NCI-H748 (cell line): Measurements from ENCODE around the gene ECHS1.

ENCODE experiments used
- DNase-seq: peaks from one replicate; lab custom pipeline; 2025; ENCODE audit not compliant: unreplicated experiment; lab: John Stamatoyannopoulos, UW

Gene ECHS1

DNA sequence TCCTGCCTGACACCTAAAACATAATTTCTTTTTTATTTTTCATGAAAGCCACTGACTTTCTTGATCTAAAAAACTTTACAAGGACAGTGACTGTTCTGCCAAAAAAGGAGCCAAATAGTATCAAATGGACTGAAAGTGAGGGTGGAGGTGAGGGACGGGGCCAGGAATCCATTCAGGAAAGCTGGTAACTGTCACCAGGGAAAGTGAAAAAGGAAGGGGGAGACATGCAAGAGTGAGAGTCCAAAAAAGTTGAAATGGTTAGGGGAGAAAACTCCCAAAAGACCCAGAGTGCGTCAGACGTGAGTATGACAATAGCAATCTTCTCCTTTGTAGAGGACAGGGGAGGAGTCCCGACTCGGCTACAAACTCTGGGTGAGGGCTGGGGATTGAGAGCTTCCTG is 28.9 kb downstream of the ECHS1 start:
- DNase-seq: no peak

DNA sequence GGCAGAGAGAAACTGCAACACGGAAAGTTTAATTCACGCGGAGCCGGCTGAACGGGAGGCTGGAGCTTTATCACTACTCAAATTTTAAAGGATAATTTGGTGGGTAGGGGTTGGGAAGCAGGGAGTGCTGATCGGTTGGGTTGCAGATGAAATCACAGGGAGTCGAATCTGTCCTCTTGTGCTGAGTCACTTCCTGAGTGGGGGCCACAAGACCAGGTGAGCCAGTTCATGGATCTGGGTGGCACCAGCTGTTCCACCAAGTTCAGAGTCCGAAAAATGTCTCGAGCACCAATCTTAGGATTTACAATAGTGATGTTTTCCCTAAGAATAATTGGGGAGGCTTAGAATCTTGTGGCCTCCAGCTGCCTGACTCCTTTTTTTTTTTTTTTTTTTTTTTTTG is 29.6 kb downstream of the ECHS1 start:
- no peak for DNase-seq

DNA sequence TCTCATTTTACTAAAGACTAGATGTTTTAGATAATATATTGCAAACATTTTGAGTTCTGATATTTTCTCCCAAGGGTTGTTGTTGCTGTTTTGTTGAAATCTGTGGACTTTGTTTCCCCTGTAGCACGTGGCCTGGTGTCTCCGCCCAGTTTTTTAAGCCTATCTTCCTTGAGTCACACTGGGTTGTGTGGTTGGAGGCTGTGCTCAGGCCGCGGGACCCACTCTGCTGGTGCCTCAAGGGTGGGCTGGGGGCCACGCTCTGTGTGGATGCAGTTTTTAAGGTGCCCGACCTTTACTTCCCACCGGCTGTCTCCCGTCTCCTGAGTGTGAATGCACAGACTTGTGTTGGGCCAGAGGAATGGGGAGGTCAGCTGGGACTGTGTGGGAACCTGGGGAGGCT is 30.2 kb downstream of the ECHS1 start:
- DNase-seq: no peak

DNA sequence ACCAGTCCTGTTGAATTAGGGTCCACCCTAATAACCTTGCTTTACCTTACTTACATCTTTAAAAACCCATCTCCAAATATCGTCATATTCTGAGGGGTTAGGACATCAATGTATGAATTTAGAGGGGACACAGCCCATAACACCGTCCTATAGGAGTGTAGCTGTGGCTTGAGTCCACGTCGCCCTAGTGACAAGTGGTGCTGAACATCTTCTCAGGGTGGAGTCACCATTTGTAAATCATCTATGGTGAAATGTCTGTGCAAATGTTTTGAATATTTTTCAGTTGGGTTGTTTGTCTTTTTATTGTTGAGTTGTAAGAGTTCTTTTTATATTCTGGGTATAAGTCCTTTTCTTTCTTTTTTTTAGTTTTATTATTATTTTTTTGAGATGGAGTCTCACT is 31.2 kb downstream of the ECHS1 start:
- DNase-seq: no peak

DNA sequence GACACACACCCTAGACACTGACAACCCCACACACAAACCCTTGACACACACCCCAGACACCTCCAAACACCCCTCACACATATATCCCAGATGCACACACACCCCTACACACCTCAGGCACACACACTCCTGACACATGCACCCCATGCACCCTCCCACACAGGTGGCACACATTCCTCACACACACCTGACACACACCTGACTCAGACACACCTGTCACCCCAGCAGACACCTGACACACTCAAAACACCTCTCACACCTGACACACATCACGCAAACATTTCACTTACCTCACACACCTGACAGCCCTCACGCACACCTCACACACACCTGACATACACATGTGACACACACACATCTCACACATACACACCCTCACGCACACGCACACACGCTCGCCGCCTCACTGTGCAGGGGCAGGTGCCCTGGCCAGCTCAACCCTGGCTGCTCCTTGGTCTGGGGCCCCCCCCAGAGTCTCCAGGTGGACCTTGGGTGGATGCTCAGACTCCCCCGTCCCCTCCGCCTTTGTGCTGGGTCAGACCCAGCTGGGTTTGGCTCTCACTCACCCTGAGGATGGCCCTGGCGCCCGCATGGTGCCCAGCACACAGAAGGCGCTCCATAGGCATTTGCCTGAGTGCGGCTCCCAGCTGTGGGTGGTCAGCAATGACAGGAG is 33.3 kb downstream of the ECHS1 start:
- no peak for DNase-seq

DNA sequence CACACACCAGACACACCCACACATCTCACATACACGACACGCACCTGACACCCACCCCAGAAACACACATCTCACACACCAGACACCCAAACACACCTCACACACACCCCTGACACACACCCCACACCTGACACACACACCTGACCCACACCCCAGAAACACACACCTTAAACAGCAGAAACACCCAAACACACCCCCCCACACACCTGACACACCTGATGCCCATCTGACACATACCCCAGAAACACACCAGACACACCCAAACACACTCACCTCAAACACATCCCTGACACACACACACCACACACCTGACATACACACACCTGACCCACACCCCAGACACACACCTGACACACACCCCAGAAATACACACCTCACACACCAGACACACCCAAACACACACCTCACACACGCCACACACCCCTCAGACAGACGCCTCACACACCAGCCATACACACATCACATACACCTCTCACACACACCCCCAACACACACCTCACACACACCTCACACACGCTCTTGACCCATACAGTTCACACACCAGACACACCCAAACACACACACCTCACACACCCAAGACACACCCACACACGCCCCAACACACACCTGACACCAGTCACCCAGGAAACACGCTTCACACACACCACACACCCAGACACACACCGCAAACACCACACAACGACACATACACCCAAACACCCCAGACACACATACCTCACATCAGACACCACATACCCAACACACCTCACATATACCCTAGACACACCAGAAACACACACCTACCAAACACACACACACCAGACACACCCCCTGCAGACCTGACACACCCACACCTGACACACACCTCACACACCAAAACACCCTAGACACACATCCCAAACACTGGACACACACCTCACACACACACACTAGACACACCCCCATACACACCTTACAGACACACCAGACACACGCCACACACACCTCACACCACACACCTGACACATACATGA is 34.8 kb downstream of the ECHS1 start:
- no peak for DNase-seq

DNA sequence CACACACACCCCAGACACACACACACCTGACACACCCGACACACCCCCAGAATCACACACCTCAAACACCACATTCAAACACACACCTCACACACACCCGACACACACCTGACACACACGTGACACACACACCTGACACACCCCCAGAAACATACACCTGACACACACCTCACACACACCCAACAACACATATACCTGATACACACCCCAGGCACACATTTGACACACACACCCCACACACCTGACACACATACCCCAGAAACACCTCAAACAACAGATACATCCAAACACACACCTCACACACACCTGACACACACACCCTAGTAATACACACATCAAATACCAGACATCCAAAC is 35.8 kb downstream of the ECHS1 start:
- no peak for DNase-seq

DNA sequence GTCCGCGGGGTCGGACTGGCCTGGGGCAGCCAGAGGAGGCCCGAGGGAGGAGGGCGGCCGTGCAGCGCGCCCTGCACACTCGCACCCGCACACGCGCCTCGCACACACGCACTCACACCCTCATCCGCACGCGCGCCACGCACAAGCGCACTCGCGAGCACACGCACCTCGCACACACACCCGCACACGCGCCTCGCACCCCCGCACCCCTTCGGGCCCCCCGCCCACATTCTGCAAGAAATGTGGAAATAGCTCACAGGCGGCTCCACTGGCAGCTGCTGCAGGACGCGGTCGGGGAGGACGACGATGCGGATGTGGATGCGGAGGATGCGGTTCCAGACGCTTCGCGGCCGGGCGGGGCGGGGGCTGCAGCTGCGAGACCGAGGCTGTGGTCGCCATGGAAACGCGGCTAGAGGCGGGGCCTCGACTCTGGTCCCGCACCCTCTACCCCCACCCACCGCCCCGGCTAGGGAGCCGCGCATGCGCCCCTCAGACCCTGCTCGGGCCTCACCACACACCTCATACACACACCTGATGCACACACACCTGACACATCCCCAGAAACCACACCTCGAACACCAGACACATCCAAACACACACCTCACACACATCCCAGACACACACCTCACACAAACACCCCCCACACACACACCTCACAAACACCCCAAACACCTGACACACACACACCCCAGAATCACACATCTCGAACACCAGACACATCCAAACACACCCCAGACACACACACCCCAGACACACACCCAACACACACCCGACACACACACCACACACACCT is 36.4 kb downstream of the ECHS1 start, which contains the start of gene CALY:
Gene CALY, minus strand, starts transcription at position 320 of the 793 bp plus-strand sequence. CDS start 7,907 bp downstream, outside the sequence.
- peak; percentile 56 for DNase-seq

DNA sequence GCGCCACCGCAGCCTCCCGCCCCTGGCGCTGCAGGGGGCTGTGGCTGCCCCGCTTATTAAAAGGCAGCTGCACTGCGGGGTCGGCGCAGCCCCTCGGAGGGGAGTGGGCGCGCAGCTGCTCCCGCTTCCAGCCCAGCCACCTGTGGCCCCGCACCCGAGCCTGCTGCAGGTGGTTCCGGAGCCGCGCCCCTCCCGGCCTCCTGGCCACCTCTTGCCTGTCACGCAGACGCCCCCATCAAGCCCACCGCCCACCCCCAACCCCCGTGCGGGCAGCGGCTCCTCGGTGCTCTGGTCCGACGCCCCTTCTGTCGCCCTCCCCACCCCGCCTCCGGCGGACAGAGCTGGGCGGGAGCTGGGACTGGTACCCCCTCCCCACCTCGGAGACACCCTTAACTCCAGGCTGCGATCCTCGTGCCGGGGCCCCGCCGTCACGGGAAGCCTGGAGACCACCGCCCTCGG is 37.0 kb downstream of the ECHS1 start:
- no peak for DNase-seq

DNA sequence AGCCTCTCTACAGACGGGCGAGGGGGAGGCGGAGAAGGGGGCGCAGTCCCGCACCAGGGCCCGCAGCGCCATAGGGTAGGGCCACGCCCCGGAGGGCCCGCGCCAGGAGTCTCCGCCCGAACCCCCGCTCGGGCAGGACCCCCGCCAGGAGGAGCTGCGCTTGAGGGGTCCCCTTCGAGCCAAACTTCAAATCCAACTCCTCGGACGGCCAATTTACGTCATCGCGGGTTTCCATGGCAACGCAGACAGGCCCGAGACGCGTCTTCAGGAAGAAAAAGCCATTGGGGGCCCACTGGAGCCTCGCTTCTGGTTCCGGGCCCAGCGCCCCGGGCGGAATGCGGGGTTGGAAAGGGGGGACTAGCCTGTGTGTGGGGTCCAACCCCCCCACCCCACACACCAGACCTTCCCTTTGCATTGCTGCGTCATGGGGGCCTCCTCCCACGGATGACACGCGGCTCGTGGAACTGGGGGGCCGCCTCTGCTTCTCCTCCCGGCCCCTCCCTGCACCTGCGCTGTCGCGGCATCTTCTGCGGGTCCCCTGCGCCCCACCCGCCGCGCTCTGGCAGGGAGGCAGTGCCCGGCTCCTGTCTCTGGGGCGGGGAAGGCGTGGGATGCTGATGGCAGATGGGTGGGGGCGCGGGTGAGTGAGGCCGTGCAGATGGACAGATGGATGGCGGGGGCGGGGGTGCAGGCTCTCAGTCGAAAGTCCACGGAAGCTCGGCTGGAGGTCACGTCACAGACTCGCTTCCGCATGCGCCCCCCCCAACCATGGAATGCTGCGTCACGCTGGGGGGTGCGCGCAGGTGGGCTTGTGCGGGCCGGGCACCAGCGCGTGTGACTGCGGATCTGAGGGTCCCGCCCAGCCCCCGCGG is 37.7 kb downstream of the ECHS1 start:
- DNase-seq: peak; percentile 38

DNA sequence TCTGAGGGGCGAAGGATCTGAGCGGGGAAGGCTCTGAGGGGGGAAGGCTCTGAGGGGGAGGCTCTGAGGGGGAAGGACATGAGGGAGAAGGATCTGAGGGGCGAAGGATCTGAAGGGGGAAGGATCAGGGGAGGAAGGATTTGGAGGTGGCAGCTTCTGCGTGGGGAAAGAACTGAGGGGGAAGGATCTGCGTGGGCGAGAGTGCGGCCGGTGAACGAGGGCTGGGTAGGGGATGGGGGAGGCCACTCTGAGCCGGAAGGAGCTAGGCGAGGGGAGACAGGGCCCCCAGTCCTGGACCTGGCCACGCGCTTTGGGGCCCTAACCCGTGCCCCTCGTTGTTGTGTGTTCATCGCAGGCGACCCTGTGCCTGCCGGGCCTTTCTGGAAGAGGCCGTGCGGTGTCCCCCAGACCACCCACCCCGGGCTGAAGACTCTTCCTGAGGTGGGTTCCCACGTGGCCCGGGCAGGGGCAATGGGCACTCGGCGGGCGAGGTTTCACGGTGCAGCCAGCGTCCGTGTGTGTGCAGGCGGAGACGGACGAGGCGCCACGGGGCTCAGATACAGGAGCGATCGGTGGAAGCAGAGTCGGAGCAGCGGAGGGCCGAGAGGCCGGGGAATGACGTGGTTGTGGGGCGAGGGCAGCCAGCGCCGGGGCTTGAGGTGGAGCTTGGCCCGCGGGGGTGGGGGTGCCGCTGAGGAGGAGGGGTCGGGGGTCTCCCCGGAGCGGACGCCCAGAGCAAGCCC is 38.5 kb downstream of the ECHS1 start:
- peak; percentile 17 for DNase-seq

DNA sequence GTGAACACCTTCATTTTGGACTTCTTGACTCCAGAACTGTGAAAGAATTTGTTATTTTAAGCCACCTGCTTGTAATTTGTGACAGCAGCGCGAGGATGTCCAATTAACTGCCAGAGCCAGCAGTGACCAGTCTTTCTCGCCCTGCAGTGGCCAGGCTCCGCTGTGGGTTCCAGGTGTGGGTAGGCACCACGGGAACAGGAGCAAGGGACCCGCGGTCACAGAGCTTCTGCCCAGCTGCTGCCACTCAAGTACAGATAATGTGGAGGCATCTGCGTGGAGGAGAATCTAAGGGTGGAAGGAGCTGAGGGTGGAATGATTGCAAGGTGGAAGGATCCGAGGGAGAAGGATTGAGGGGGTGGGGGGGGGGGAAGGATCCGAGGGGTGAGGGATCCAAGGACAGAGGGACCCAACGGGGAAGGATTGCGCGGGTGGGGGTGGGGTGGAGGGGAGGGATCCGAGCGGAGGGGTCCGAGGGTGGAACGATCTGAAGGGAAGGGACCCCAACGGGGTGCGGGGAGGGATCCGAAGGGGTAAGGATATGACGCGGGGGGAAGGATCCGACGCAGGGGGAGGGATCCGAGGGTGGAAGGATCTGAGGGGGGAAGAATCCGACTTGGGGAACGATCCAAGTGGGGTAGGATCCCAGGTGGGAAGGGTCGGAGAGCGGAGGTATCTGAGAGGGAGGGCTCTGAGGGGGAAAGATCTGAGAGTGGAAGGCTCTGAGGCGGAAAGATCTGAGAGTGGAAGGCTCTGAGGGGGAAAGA is 40.0 kb downstream of the ECHS1 start:
- DNase-seq: no peak

DNA sequence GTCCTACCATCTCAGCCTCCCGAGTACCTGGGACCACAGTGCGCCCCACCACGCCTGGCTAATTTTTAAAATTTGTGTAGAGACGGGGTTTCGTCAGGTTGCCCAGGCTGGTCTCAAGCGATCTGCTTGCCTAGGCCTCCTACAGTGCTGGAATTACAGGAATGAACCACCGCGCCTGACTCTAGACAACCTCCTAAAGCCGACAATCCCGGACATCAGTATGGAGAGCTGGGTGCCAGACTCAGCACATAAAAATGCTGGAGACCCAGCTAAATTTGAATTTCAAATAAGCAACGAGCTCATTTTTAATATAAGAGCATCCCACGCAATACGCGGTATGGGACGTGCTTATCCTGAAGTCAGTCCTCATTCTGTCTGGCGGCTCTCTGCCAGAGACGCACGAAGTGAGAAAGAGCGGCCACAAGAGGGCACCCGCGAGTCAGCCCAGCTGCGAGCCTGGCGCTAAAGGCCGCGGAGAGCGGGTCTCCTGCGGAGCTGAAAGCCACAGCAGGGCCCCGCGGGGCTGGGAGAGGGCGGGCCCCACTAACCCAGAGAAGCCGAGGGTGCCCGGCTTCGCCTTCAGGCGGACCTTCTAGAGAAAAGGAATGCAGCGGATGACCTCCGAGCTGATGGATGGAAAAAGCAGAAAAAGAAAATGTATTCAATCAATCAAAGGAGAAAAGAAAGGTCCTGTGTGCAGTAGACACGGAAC is 43.5 kb downstream of the ECHS1 start:
- peak; percentile 75 for DNase-seq

DNA sequence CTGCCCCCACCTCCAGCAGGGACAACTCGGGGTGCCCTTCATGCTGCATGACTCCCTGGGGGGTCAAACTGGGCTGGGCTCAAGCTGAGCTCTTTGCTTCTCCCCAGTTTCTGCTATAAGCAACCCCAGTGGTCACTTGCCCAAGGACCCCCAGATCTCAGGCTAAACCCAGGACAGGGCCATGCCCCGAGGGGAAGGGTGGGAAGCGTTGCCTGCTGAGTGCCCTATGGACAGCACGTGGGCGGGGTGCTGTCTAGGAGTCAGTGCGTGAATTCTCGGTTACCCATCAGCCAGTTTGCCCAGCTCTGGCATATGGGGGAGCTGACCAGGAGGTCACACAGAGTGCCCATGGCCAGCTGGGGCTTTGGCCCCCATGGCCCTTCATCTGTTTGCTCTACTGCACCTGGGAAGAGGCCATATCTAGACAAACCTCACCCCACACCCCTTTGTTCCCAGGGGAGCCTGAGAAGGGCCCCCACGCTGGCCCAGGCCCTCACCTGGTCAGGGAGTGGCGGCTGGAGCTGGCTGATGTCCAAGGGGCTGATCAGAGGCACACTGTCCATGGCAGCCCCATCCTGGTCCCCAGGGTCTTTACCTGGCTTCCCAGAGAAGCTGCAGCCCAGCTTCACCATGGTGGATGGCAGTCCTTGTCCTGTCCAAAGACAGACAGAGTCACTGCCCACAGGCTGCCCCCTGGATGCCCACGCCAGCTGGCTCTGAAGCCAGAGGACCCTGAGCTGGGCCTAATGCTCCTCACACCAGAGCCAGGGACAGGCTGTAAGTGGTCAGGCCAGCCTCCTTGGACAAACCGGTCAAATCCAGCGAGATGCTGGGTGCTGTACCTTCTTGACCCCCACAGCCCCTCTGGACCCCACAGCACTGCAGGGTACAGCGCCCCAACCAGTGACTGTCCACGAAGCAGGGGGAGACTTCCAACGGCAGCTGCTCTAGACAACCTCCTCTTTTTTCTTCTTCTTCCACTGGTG is 44.5 kb downstream of the ECHS1 start:
- DNase-seq: no peak

DNA sequence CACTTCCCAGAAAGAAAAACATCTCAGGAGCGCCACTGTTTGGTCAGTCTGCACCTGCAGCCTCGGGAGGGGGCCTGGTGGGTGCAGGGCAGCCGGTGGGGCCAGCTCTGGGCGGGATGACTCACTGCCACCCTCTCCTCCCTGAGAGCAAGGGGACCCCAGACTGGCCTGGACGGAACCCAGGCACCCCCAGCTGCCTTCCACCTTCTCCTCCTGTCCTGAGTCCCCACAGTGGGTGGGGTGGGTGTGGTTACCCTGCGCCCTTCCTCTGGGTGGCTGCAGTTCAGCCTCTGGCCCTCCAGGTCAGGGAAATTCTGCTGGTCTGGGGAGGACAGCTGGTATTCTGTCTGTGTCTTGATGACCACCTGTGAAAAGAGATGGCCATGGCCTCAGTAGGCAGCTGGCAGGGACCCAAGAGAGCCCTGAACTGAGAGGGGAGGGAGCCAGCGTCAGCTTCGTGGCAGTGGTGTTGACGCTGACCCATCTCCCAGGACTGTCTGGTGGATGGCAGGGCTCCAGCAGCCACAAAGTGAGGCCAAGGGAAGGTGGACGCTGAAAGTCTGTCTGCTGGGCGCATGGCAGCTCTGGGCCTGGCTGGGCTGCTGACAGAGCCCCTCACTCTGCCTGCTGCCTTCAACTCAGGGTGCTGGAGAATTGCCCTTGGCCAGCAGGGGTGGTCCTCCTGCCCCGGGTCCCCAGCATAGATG is 45.4 kb downstream of the ECHS1 start:
- DNase-seq: peak; percentile 7
